Stimulated activated CD8-positive, alpha-beta memory T cell treated with anti-CD3 and anti-CD28 coated beads, Interleukin-4, amount 100 ng/mL, for 1 hour (primary cell): ENCODE results near the gene ZSCAN1.
"Not testable (repeated sequence)": the region's sequence is repeated elsewhere in the genome, so short reads cannot be mapped to it uniquely, and the experiment has no call there.

Source experiments
- DNase-seq, 2 donors: peaks; one replicate each; pipeline ENCODE4 v3.0.0-alpha.2; 2020; ENCODE audit warnings: low read depth in 2 of 2, low spot score in 1 of 2

The ZSCAN1 gene

GRCh38 chr19:58033741-58034476 is at the start of gene ZSCAN1:
Gene ZSCAN1, plus strand, starts transcription at chr19:58034025. Its CDS starts 3,812 bp downstream, at chr19:58037837.
- peak in 1 of 2 donors; percentile 8 for DNase-seq

GRCh38 chr19:57992841-57993240 is 41.0 kb upstream of the ZSCAN1 start:
- no peak for DNase-seq

- DNase-seq: no peak
These were observed 33.1 kb upstream of the ZSCAN1 start for GRCh38 chr19:58000677-58001076.

- DNase-seq: no peak
These were observed 31.9 kb upstream of the ZSCAN1 start for GRCh38 chr19:58001895-58002369.

GRCh38 chr19:58002384-58003173 is 31.2 kb upstream of the ZSCAN1 start, which contains the start of gene ZNF606:
Gene ZNF606, minus strand, starts transcription at chr19:58002820. Its CDS starts 1,501 bp downstream, at chr19:58001319.
- DNase-seq: peak; percentile 59 to 73

GRCh38 chr19:58003174-58003828 is 30.5 kb upstream of the ZSCAN1 start:
- DNase-seq: no peak

- no peak for DNase-seq
These were observed 26.5 kb upstream of the ZSCAN1 start for GRCh38 chr19:58007285-58007684.

- DNase-seq: not testable (repeated sequence)
These were observed 24.9 kb upstream of the ZSCAN1 start for GRCh38 chr19:58008877-58009276.

GRCh38 chr19:58009301-58009665 is 24.5 kb upstream of the ZSCAN1 start:
- no peak for DNase-seq

GRCh38 chr19:58009666-58010301 is 24.0 kb upstream of the ZSCAN1 start:
- peak in 1 of 2 donors; percentile 16 for DNase-seq

GRCh38 chr19:58010507-58010906 is 23.3 kb upstream of the ZSCAN1 start:
- no peak for DNase-seq

- DNase-seq: no peak
These were observed 19.7 kb upstream of the ZSCAN1 start for GRCh38 chr19:58014141-58014540.

- DNase-seq: no peak
These were observed 13.7 kb upstream of the ZSCAN1 start for GRCh38 chr19:58020129-58020528.

GRCh38 chr19:58021541-58022282 is 12.1 kb upstream of the ZSCAN1 start:
- DNase-seq: no peak

GRCh38 chr19:58022283-58022660 is 11.6 kb upstream of the ZSCAN1 start:
- no peak for DNase-seq

GRCh38 chr19:58024661-58025060 is 9.2 kb upstream of the ZSCAN1 start:
- no peak for DNase-seq

- DNase-seq: no peak
These were observed 610 bp downstream of the ZSCAN1 start for GRCh38 chr19:58034477-58034793.

GRCh38 chr19:58035863-58036262 is 2.0 kb downstream of the ZSCAN1 start:
- DNase-seq: no peak

GRCh38 chr19:58037927-58038687 is 4.3 kb downstream of the ZSCAN1 start:
- DNase-seq: no peak

GRCh38 chr19:58038688-58039204 is 4.9 kb downstream of the ZSCAN1 start:
- DNase-seq: no peak
